Embryonic facial prominence (tissue), 1 donor: ENCODE data around the gene GMNC.
"Not testable (repeated sequence)": the region's sequence is repeated elsewhere in the genome, so short reads cannot be mapped to it uniquely, and the experiment has no call there.

Experiments used
- DNase-seq: peaks from one replicate; pipeline ENCODE4 v3.0.0-alpha.2; 2016; ENCODE audit errors: extremely low spot score

Gene GMNC

GRCh38 chr3:190862209-190863118, at the start of gene GMNC:
TSS of gene GMNC (minus strand) at chr3:190862694. CDS start at chr3:190862615, 79 bp downstream.
- DNase-seq, result no peak

GRCh38 chr3:190911382-190911781, 48.9 kb upstream of the GMNC start:
- no peak for DNase-seq

- DNase-seq, result no peak
Observed at GRCh38 chr3:190909908-190910307, 47.4 kb upstream of the GMNC start.

GRCh38 chr3:190903156-190903555, 40.7 kb upstream of the GMNC start:
- no peak for DNase-seq

GRCh38 chr3:190902292-190902691, 39.8 kb upstream of the GMNC start:
- DNase-seq, result no peak

- no peak for DNase-seq
Observed at GRCh38 chr3:190892395-190892902, 30.0 kb upstream of the GMNC start.

GRCh38 chr3:190886945-190887344, 24.5 kb upstream of the GMNC start:
- no peak for DNase-seq

GRCh38 chr3:190883973-190884832, 21.7 kb upstream of the GMNC start:
- peak; percentile 50 for DNase-seq

- DNase-seq, result no peak
Observed at GRCh38 chr3:190883141-190883540, 20.6 kb upstream of the GMNC start.

GRCh38 chr3:190877925-190878324, 15.4 kb upstream of the GMNC start:
- no peak for DNase-seq

- DNase-seq, result not testable (repeated sequence)
Observed at GRCh38 chr3:190876433-190876832, 13.9 kb upstream of the GMNC start.

- DNase-seq, result not testable (repeated sequence)
Observed at GRCh38 chr3:190875061-190875460, 12.6 kb upstream of the GMNC start.

- no peak for DNase-seq
Observed at GRCh38 chr3:190870127-190870526, 7.6 kb upstream of the GMNC start.

GRCh38 chr3:190867071-190867470, 4.6 kb upstream of the GMNC start:
- no peak for DNase-seq

GRCh38 chr3:190865828-190866227, 3.3 kb upstream of the GMNC start:
- DNase-seq, result no peak

- no peak for DNase-seq
Observed at GRCh38 chr3:190865419-190865818, 2.9 kb upstream of the GMNC start.

- DNase-seq, result no peak
Observed at GRCh38 chr3:190864002-190864401, 1.5 kb upstream of the GMNC start.

GRCh38 chr3:190863119-190863465, 598 bp upstream of the GMNC start:
- no peak for DNase-seq

- DNase-seq, result no peak
Observed at GRCh38 chr3:190860521-190860920, 2.0 kb downstream of the GMNC start.

GRCh38 chr3:190855151-190855550, 7.3 kb downstream of the GMNC start:
- DNase-seq, result no peak

- no peak for DNase-seq
Observed at GRCh38 chr3:190854062-190854461, 8.4 kb downstream of the GMNC start.

- DNase-seq, result no peak
Observed at GRCh38 chr3:190853464-190853863, 9.0 kb downstream of the GMNC start.

- DNase-seq, result no peak
Observed at GRCh38 chr3:190849607-190850006, 12.9 kb downstream of the GMNC start.
